Sigmoid colon (tissue), 4 donors: ENCODE data around the gene MAGEA4.

Source experiments
- CTCF ChIP-seq, 4 experiments: fragments of 450-650 bp in 3 of 4; fragments of 200-600 bp in 1 of 4; IDR thresholded peaks; one replicate each; pipeline ENCODE4 v1.5.1; 2016 to 2019; ENCODE audit warnings: antibody characterized with exemption in 4 of 4, mild to moderate bottlenecking in 3 of 4, moderate library complexity in 2 of 4
- EP300 ChIP-seq, 4 donors: sonication (generic); formaldehyde crosslinking; IDR thresholded peaks; one replicate each; pipeline ENCODE4 v1.6.1; 2017; ENCODE audit warnings: antibody characterized with exemption in 4 of 4
- POLR2A ChIP-seq, 2 donors: fragments of 450-650 bp; IDR thresholded peaks; one replicate each; pipeline ENCODE4 v1.6.1; 2016; ENCODE audit warnings: antibody characterized with exemption in 2 of 2, mild to moderate bottlenecking in 2 of 2, moderate library complexity in 2 of 2
- POLR2AphosphoS5 ChIP-seq, 4 donors: sonication (generic); formaldehyde crosslinking; IDR thresholded peaks; one replicate each; pipeline ENCODE4 v1.6.1; 2017; ENCODE audit warnings: antibody characterized with exemption in 4 of 4

GRCh38 chrX:151870602-151871001 is 42.1 kb upstream of the MAGEA4 start:
- TF ChIP-seq CTCF (IDR thresholded peaks at IDR 0.05) (no peak), POLR2AphosphoS5 (IDR thresholded peaks at IDR 0.05) (no peak), EP300 (IDR thresholded peaks at IDR 0.05) (no peak), POLR2A (IDR thresholded peaks at IDR 0.05) (no peak)
